Esophagus (tissue), 2 donors: ENCODE results near the gene SMARCA5. TPM values are rescaled to one million over a fixed set of nuclear protein-coding genes. Genes with fewer than 3 reads are reported as not detected.

Source experiments
- H3K27ac ChIP-seq, 2 donors: one replicate each; pipeline ENCODE4 v1.5.1; 2013; ENCODE audit warnings: low read depth in 2 of 2, mild to moderate bottlenecking in 2 of 2, inconsistent platforms in 1 of 2, low read length in 1 of 2, moderate library complexity in 1 of 2
- H3K27me3 ChIP-seq, 2 donors: one replicate each; pipeline ENCODE4 v1.6.1; 2013; ENCODE audit warnings: low read length in 2 of 2, control low read depth in 1 of 2, mild to moderate bottlenecking in 1 of 2; ENCODE audit not compliant: insufficient read depth in 2 of 2, control insufficient read depth in 1 of 2
- H3K36me3 ChIP-seq, 2 donors: one replicate each; pipeline ENCODE4 v1.6.1; 2013; ENCODE audit warnings: low read length in 1 of 2; ENCODE audit not compliant: control insufficient read depth in 2 of 2, insufficient read depth in 2 of 2
- H3K4me1 ChIP-seq, 2 donors: one replicate each; pipeline ENCODE4 v1.6.1; 2013; ENCODE audit warnings: low read length in 1 of 2; ENCODE audit not compliant: control insufficient read depth in 2 of 2, insufficient read depth in 2 of 2
- H3K4me3 ChIP-seq, 2 donors: one replicate each; pipeline ENCODE4 v1.5.1; 2013; ENCODE audit warnings: low read length in 2 of 2, mild to moderate bottlenecking in 2 of 2, low read depth in 1 of 2, moderate library complexity in 1 of 2
- H3K9me3 ChIP-seq, 2 donors: one replicate each; pipeline ENCODE4 v1.6.1; 2013; ENCODE audit warnings: mild to moderate bottlenecking in 2 of 2, low read depth in 1 of 2, low read length in 1 of 2, moderate library complexity in 1 of 2; ENCODE audit not compliant: control insufficient read depth in 2 of 2, insufficient read depth in 1 of 2
- WGBS, 2 donors: extraction: QIAGEN DNeasy Blood & Tissue Kit; methylation state at CpG; one replicate each; pipeline ENCODE4 v1.1.7; 2013; 5-methylcytosine and 5-hydroxymethylcytosine counted together
- polyA plus RNA-seq, 2 donors: library from polyadenylated mRNA; stranded (reverse); fragments of 200-250 nt; gene quantifications; one replicate each; pipeline ENCODE4 v1.2.3, GENCODE V29; 2013
- donor health status: healthy with polysubstance abuse.
- donor health status: Bipolar disorder and iron deficiency.

Gene SMARCA5
- polyA plus RNA-seq, 2 donors, result 5.7 to 11.1 TPM

DNA sequence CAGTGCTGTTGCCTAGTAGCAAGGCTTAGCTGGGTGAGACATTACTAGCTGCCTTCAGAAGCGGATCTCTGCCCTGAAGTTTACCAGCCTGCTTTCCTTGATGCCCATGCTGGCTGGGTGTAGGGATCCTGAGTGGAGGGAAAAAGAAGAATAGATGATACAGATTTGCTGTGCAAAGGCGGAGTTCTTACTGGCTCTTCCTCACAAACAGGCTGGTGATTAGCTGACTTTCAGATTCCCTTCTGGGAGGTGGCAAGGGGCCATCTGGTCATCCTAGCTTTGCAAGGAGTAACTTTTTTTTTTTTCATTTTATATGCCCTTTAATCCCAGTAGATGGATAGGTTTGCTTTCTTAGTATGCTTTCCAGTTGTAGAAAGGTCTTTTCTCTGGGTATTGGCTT lies 44.8 kb downstream of the SMARCA5 start:
- no peaks in the 10 kb centered on the region for H3K27me3 ChIP-seq
- no peak overlapping the region for H3K4me3 ChIP-seq
- peaks cover 0 to 3% of the 10 kb centered on the region in 2 donors for H3K9me3 ChIP-seq
- H3K4me1 ChIP-seq, result peaks cover 0 to 5% of the 10 kb centered on the region in 2 donors
- H3K27ac ChIP-seq, result no peak overlapping the region
- WGBS, 2 donors, result 56 to 66% methylated on average over 2 of the region's 2 CpGs
- no peaks in the 10 kb centered on the region for H3K36me3 ChIP-seq

DNA sequence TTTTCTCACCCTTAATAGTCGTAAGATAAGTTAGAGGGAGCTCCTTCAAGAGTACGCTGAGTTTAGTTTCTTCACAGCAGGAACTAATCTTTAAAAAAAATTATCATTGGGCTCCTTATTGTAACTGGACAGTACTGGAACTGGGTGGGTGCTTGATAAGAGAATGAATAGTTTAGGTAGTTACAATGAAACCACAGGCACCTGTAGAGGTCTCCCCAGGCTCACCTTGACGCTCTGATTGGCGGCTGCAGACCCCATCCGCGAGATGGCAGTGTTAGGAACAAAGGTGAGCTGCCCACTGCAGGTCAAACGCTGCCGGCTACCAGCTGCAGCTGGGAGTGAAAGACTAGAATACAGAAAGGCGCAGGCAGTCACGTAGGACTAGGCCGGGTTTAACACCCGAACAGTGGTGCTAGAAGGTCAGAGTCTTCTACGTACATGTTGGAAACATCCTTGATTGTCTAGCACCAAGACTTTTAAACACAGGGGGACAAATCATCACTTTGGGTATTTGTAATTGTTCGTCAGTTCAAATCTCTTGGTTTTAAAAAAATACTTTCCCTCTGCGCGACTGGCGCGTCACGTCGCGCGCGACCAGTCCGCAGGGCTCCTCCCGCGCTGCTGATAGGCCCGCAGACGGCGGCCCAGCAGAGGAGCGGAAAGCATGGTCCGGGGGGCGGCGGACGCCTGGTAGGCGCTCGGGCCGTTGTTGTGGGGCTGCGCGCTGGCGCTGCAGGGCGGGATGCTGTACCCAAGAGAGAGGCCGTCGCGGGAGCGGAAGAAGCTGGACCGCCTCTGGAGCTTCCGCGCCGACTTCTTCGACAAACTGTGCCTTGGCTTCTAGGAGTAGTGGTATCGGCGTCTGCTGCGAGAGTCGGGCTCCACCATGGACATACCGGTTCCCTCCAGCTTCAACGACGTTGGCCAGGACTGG lies 45.6 kb downstream of the SMARCA5 start:
- Histone ChIP-seq H3K36me3 (no peaks in the 10 kb centered on the region), H3K9me3 (peaks cover 0 to 3% of the 10 kb centered on the region in 2 donors), H3K4me1 (peaks cover 0 to 5% of the 10 kb centered on the region in 2 donors), H3K27me3 (no peaks in the 10 kb centered on the region), H3K4me3 (peak overlapping the region; percentile 51 to 73), H3K27ac (peak overlapping the region; percentile 6 to 76)
- 2% methylated on average over 57 of the region's 57 CpGs for WGBS, 2 donors

DNA sequence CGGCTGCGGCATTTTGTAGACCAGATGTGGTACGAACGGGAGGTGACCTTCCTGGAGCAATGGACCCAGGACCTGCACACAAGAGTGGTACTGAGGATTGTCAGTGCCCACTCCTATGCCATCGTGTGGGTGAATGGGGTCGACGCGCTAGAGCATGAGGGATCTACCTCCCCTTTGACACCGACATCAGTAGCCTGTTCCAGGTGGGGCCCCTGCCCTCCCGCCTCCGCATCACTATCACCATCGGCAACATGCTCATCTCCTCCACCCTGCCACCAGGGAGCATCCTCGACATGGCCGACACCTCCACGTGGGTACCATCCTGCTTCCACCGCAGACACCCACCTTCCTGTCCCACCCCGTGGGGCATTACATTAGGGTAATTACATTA lies 46.2 kb downstream of the SMARCA5 start:
- H3K36me3 ChIP-seq, result no peaks in the 10 kb centered on the region
- H3K4me3 ChIP-seq, result peak overlapping the region; percentile 51 to 73
- 45 to 52% methylated on average over 17 of the region's 17 CpGs for WGBS, 2 donors
- peak overlapping the region; percentile 6 to 76 for H3K27ac ChIP-seq
- peaks cover 0 to 3% of the 10 kb centered on the region in 2 donors for H3K9me3 ChIP-seq
- peaks cover 0 to 5% of the 10 kb centered on the region in 2 donors for H3K4me1 ChIP-seq
- H3K27me3 ChIP-seq, result no peaks in the 10 kb centered on the region

DNA sequence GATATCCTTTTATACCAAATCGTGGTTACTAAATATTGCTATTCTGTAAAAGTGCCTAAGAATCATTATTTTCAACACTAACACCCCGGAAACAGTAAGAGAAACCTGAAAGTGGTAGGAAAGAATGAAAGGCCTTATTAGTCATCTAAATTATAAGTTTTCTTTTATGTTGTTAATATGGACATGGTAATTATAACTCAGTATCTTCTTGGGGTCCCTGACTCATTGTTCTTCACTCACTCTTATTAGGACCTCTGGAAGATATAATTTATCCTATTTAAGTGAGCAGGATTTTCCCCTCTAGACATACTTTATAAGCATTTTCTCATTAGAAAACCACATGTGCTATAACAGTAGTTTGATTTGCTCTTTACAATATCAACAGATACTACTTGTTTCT lies 51.0 kb downstream of the SMARCA5 start:
- WGBS, 2 donors, result 82 to 86% methylated on average over 2 of the region's 2 CpGs
- Histone ChIP-seq H3K4me1 (peaks cover 0 to 4% of the 10 kb centered on the region in 2 donors), H3K9me3 (peaks cover 0 to 3% of the 10 kb centered on the region in 2 donors), H3K36me3 (no peaks in the 10 kb centered on the region), H3K27me3 (no peaks in the 10 kb centered on the region), H3K4me3 (no peak overlapping the region), H3K27ac (no peak overlapping the region)

DNA sequence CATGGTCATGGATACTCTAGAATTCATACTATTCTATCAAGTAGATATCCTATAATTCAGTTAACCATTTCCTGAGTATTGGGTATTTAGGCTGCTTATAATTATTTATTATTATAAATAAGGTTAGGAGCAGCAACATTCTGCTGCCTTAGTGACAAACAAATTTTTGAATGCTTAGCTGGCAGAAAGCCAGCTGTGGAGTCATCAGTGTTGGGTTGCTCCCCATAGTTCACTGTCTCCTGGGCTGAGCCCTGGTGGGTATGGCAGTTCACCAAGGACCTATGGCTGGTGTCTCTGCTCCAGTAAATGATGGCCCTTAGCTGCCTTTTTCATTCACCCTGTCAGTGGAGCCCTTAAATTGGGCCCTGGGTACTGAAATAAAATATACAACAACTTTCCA lies 61.8 kb downstream of the SMARCA5 start:
- Histone ChIP-seq H3K4me1 (no peaks in the 10 kb centered on the region), H3K9me3 (no peaks in the 10 kb centered on the region), H3K4me3 (no peak overlapping the region), H3K36me3 (no peaks in the 10 kb centered on the region), H3K27me3 (no peaks in the 10 kb centered on the region), H3K27ac (no peak overlapping the region)

DNA sequence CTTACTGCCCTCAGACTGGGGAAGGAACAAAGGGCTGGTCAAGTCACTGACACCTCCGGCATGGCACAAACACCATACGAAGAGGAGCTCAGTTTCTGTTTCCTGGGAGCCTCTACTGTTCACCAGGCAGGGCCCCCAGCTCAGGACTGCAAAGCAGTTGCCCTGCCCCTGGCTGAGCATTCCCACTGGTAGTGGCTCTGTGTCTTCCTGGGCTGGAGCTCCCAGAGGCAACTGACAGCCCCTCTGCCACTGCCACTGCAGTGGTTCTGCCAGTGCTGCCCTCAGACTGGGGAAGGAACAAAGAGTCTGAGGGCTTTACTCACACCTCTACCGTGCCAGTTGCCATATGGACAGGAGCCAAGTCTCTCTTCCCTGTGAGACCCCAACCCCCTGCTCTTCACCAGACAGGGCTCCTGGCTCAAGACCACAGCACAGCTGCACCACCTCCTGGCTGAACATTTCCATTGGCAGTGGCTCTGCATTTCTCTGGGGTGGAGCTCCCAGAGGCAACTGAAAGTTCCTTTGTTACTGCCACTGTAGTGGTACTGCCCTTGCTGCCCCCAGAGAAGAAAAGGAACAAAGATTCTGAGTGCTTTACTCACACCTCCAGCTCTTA lies 67.9 kb downstream of the SMARCA5 start:
- Histone ChIP-seq H3K4me3 (no peak overlapping the region), H3K27ac (no peak overlapping the region), H3K4me1 (no peaks in the 10 kb centered on the region), H3K9me3 (no peaks in the 10 kb centered on the region), H3K36me3 (no peaks in the 10 kb centered on the region), H3K27me3 (no peaks in the 10 kb centered on the region)
- WGBS, 2 donors, result 72 to 79% methylated on average over 3 of the region's 3 CpGs

DNA sequence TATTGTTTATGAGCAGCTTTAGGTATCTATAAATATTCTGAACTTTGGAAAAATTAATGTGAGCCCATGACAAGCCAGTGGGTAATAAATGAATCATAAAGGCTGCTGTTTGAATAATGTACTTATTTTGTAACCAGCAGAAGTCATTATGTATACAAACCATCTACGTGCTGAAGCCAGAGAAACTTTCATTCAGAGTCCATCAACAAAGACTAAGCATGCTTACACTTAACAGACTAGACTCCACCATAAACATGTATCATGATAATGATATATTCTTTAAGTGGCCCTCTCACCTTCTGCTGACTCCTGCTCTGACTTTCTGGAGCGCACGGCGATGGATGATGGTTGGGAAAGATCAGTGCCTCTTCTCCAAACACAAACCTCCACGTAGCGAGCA lies 72.0 kb downstream of the SMARCA5 start:
- Histone ChIP-seq H3K9me3 (no peaks in the 10 kb centered on the region), H3K27ac (no peak overlapping the region)
- 84 to 90% methylated on average over 6 of the region's 6 CpGs for WGBS, 2 donors

DNA sequence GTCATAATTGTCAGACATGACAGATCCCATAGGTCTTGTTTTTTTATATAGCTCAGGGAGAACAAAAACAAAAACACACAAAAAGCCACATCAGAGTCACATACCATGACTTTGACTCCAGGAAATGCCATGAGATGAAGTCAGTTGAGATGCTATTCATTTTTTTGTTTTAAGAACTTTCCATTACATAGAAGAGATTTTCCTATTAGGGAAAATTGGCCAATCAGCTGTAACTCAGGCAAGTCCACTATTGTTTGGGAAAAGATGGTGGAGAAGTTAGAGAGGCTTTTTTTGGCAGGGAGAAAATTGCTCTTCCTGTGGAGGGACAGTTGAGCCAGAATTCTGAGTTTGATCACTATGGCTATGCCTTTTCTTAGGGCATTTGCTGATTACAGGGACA lies 72.6 kb downstream of the SMARCA5 start:
- no peaks in the 10 kb centered on the region for H3K9me3 ChIP-seq
- no peaks in the 10 kb centered on the region for H3K4me1 ChIP-seq
- H3K36me3 ChIP-seq, result no peaks in the 10 kb centered on the region
- H3K27ac ChIP-seq, result no peak overlapping the region
- H3K4me3 ChIP-seq, result no peak overlapping the region
- H3K27me3 ChIP-seq, result no peaks in the 10 kb centered on the region

More for the DNA sequence above, 72.0 kb downstream of the SMARCA5 start:
- Histone ChIP-seq H3K27me3 (no peaks in the 10 kb centered on the region), H3K4me1 (no peaks in the 10 kb centered on the region), H3K36me3 (no peaks in the 10 kb centered on the region), H3K4me3 (no peak overlapping the region)

DNA sequence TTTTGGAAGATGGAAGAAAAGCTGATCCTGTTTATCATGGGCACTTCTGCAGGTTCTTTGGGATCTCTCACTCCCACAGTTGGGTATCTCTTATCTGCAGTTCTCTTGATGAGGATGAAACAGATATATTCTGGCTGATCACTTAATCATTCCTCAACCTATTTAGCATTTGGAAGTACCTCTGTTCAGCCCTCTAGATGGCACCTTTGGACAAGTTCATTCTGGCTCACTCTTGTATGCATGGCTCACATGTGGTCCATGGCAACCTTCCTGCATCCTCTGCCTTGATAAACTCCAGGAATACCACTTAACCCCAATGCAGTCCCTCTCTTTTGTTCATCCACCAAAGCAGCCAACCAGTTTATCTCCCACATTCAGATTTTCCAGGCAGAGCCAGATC lies 74.2 kb downstream of the SMARCA5 start:
- H3K9me3 ChIP-seq, result no peaks in the 10 kb centered on the region
- H3K27ac ChIP-seq, result no peak overlapping the region
- no peaks in the 10 kb centered on the region for H3K27me3 ChIP-seq
- H3K4me1 ChIP-seq, result no peaks in the 10 kb centered on the region
- H3K4me3 ChIP-seq, result no peak overlapping the region
- no peaks in the 10 kb centered on the region for H3K36me3 ChIP-seq

DNA sequence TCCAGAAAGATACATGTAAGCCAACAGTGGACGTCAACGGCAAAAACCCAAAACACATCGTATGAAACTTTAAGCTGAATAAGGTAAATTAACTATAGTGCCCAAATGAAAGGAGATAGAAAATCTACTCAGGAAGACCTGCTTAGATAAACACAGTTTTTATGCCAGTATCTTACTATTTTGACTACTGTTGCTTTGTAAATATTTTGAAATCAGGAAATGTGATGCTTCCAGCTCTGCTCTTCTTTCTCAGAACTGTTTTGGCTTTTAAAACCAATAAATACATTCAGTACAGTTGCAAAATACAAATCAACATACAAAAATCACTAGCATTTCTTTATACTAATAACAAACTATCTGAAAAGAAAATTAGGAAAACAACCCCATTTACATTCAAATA lies 83.8 kb downstream of the SMARCA5 start:
- WGBS, 2 donors, result 87 to 91% methylated on average over 3 of the region's 3 CpGs
- Histone ChIP-seq H3K36me3 (no peaks in the 10 kb centered on the region), H3K4me1 (no peaks in the 10 kb centered on the region), H3K9me3 (no peaks in the 10 kb centered on the region), H3K4me3 (no peak overlapping the region), H3K27ac (no peak overlapping the region), H3K27me3 (no peaks in the 10 kb centered on the region)
